Esophagus squamous epithelium (tissue), 4 donors: Measurements from ENCODE around the gene AWAT1.

Experiments used
- POLR2A ChIP-seq, 4 donors: fragments of 450-650 bp; IDR thresholded peaks; one replicate each; pipeline ENCODE4 v1.6.1; 2017; ENCODE audit warnings: antibody characterized with exemption in 4 of 4, mild to moderate bottlenecking in 4 of 4, moderate library complexity in 3 of 4
- TF ChIP-seq, protein P1 (sequence below), 6 experiments: fragments of 450-650 bp in 4 of 6; fragments of 200-600 bp in 2 of 6; sonication (generic) in 2 of 6; IDR thresholded peaks; one replicate each; pipeline ENCODE4 v1.5.1; 2016 to 2019; ENCODE audit warnings: antibody characterized with exemption in 6 of 6, mild to moderate bottlenecking in 4 of 6, moderate library complexity in 4 of 6

DNA sequence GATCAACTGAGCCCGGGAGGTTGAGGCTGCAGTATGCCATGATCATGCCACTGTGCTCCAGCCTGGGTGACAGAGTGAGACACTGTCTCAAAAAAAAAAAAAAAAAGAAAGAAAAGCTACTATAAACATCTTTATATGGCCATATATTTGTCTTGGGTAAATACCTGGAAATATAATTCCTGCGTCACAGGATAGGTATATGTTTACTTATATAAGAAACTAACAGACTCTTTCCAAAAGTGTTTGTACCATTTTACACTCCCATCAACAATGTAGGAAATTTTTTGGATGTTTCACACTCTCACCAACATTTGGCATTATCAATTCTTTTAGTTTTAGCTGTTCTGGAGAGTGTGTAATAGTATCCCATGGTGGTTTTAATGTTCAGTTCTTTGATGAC is 12.8 kb downstream of the AWAT1 start:
- TF ChIP-seq, protein P1, sequence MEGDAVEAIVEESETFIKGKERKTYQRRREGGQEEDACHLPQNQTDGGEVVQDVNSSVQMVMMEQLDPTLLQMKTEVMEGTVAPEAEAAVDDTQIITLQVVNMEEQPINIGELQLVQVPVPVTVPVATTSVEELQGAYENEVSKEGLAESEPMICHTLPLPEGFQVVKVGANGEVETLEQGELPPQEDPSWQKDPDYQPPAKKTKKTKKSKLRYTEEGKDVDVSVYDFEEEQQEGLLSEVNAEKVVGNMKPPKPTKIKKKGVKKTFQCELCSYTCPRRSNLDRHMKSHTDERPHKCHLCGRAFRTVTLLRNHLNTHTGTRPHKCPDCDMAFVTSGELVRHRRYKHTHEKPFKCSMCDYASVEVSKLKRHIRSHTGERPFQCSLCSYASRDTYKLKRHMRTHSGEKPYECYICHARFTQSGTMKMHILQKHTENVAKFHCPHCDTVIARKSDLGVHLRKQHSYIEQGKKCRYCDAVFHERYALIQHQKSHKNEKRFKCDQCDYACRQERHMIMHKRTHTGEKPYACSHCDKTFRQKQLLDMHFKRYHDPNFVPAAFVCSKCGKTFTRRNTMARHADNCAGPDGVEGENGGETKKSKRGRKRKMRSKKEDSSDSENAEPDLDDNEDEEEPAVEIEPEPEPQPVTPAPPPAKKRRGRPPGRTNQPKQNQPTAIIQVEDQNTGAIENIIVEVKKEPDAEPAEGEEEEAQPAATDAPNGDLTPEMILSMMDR (IDR thresholded peaks at IDR 0.05), result no peak
- no peak for TF ChIP-seq POLR2A (IDR thresholded peaks at IDR 0.05)
